ACHN (cell line): Measurements from ENCODE around the gene RGL3.
"Not testable (repeated sequence)": the region's sequence is repeated elsewhere in the genome, so short reads cannot be mapped to it uniquely, and the experiment has no call there.

Source experiments
- DNase-seq: peaks from one replicate; pipeline ENCODE4 v3.0.0-alpha.2; 2015
- in situ Hi-C: cut with HindIII; loops from 2 replicates; pipeline ENCODE4 v1.10.0; 2017; ENCODE audit warnings: low sequenced_read_pairs, low pct_ligation_motif_present, low pct_unique_long_range_greater_than_20kb

The RGL3 gene

DNA sequence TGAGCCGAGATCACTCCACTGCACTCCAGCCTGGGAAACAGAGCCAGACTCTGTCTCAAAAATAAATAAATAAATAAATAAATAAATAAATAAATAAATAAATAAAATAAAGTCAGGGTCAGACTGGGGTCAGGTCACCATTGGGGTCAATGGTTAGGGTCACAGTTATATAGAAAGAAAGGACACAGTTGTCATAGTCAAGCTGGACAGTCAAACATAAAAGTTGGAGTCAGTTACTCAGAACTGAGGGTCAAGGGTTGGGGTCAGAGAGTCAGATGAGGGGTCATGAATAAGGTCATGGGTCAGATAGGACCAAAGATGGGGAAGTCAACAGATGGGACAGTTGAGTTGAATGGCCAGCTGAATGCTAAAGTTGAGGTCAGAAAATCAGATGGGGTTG is 18.3 kb downstream of the RGL3 start:
- DNase-seq = no peak
- in situ Hi-C loops = no loop called here

DNA sequence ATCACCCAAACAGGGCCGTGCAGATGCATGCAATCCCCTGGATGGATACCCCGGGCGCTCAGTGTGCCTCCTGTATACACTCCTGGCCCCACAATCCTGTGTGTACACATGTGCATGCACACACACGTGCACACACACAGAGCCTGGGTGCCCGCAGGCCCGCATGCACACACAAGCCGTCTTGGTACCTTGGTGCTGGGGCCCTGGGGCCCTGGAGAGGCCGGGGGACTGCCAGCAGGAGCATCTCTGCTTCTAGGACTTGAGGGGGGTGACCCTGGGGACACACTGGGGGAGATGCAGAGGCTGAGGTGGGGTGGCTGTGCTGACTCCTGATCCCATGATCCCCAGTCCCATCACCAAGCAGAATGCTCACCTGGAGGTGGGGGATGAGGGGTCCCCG is 19.4 kb downstream of the RGL3 start:
- DNase-seq = no peak
- in situ Hi-C loops = no loop called here

DNA sequence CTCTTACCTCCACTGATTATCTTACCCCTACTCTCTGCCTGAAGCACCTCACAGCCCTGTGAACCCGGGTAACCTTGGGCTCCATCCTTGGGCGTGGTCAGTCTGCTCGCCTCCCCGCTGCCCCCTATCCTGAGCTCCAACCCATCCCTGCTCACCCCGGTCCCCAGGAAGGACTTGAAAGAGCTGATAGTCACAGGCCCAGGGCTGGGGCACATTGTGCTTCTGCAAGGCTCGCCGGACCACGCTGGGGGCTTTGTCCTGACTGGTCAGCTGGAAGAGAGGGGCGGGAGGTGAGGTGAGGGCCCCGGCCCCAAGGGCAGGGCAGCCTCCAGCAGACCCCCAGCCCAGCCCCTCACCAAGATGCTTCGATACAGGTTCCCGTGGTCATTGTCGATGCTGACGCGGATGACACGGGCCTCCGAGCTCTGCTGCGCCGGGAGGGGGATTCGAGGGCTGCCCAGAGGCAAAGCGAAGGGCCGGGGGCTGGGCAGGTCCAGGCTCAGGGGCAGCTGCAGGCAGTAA is 22.0 kb downstream of the RGL3 start:
- in situ Hi-C loops = no loop called here
- DNase-seq = no peak

DNA sequence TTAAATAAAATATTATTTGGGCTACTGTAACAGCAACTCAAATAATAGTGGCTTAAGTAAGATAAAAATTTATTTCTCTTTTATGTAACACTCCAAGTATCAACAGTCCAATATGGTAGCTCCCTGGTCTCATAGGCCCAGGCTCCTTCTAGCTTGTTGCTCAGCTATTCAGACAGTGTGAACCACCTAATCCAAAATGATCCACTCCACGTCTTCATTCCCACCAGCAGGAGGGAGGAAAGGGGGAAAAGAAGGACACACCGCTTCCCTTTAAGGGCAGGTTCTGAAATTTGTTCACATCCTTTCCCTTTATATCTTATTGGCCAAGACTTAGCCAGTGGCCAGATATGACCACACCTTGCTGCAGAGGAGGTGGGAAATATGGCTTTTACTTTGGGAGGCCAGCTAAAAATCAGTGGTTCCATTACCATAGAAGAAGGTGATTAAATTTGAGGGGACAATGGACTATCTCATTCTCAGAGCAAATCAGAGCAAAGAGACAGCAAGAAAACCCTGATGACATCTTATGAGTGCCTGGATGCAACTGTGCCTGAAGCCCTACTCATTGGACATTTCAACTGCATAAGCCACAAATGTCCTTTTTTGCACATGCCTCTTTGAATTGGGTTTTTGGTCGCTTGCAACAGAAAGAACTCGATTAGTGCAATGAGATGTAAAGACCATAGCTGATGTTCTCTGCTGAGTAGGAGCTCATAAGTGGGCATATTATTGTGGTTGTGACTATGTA is 28.0 kb downstream of the RGL3 start:
- DNase-seq = no peak
- in situ Hi-C loops = no loop called here

GRCh38 chr19:11390359-11390758 is 28.8 kb downstream of the RGL3 start:
- in situ Hi-C loops = no loop called here
- no peak for DNase-seq

DNA sequence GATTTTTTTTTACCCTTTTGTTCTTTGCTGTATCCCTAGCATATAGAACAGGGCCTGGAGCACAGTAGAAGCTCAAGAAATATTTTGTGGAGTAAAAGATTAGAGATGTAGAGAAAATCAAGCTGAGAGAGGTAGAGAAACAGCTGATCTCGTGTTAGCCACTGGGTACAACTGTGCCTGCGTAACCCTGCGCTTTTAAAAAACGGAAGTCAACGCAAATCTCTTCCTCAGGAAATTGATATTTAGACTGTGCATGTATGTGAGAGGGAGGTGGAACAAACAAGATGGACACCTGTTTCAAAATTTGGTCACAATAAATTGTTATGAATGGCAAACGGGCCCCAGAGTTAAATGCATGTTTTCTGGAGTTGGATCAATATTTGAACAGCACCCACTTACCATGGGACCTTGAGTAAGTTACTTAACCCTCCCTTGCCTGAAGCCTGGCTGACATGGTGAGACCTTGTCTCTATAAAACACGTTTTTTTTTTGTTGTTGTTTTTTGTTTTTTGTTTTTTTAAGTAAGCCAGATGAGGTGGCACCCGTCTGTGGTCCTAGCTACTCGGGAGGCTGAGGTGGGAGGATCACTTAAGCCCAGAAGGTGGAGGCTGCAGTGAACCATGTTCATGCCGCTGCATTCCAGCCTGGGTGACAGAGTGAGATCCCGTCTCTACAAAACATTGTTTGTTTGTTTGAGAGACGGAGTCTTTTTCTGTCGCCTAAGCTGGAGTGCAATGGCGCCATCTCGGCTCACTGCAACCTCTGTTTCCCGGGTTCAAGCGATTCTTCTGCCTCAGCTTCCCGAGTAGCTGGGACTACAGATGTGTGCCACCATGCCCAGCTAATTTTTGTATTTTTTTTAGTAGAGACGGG is 31.7 kb downstream of the RGL3 start:
- in situ Hi-C loops = no loop called here
- no peak for DNase-seq

GRCh38 chr19:11384778-11385129 is 34.4 kb downstream of the RGL3 start:
- DNase-seq = no peak
- in situ Hi-C loops = no loop called here

DNA sequence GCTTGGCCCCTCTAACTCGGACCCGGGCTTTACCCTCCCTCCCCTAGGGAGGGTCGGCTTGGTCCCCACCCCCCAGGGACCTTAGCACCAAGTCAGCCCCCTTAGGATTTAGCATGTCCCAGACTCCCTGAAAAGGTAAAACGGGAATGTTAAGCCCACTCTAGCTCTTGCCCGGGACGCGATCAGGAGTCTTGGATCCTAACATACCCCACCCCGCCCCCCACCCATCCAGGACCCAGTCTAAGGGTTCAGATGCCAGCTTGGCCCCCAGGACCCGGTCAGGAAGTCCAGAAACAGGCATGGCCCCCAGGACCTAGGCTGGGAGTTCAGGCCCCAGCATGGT is 35.4 kb downstream of the RGL3 start:
- in situ Hi-C loops = no loop called here
- no peak for DNase-seq

- DNase-seq = peak; percentile 39
- in situ Hi-C loops = no loop called here
These were observed 36.0 kb downstream of the RGL3 start for GRCh38 chr19:11382898-11383705.

GRCh38 chr19:11380653-11381537 is 38.2 kb downstream of the RGL3 start:
- peak; percentile 94 for DNase-seq
- in situ Hi-C loops = no loop called here

DNA sequence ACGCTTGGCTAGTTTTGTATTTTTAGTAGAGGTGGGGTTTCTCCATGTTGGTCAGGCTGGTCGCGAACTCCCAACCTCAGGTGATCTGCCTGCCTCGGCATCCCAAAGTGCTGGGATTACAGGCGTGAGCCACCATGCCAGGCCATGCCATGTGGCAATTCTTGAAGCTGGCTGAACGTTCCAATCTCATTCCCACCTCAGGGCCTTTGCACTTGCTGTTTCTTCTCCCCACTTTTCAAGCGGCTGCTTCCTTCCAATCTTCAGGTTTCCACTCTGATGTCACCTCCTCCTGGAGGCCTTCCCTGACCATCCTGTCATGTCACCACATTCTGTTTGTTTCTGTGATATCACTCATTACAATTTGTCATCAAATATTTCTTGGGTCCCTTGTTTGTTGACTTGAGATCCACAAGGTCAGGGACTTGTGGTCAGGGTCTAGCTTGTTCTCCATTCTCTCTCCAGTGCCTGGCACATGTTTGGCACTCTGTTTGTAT is 39.2 kb downstream of the RGL3 start:
- in situ Hi-C loops = no loop called here
- no peak for DNase-seq

DNA sequence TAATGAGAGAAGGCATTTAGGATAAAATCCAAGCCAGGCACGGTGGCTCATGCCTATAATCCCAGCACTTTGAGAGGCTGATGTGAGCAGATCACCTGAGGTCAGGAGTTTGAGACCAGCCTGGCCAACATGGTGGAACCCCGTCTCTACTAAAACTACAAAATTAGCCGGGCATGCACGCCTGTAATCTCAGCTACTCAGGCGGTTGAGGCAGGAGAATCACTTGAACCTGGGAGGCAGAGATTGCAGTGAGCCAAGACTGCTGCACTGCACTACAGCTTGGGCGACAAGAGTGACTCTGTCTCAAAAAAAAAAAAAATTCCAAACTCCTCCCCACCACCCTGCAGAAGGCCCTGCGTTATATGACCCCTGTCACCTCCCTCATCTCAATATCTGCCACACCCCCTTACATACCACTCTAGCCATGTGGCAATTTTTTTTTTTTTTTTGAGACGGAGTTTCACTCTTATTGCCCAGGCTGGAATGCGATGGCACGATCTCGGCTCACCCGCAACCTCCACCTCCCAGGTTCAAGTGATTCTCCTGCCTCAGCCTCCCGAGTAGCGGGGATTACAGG is 39.8 kb downstream of the RGL3 start:
- in situ Hi-C loops, DNase-seq: not testable (repeated sequence)

- in situ Hi-C loops = no loop called here
- DNase-seq = peak; percentile 69
These were observed 40.6 kb downstream of the RGL3 start for GRCh38 chr19:11378319-11379189.

DNA sequence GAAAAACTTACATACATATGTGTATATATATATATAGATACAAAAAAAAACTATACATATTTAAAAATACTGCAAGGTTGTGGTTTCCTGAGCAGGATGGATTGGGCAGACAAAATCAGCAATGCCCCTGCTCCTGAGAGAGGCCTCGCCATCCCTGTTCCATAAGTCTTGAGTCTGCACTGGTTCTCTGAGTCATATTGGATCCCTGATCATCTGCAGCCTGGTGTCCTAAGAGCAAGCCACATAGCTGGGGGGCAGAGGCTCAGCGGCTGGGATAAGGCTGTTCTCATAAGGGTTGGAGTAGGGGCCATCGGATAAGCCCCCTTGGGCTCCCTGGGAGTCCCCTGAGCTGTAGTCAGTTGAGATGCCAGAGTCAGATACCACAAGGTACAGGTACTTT is 41.4 kb downstream of the RGL3 start:
- DNase-seq = no peak
- in situ Hi-C loops = no loop called here

DNA sequence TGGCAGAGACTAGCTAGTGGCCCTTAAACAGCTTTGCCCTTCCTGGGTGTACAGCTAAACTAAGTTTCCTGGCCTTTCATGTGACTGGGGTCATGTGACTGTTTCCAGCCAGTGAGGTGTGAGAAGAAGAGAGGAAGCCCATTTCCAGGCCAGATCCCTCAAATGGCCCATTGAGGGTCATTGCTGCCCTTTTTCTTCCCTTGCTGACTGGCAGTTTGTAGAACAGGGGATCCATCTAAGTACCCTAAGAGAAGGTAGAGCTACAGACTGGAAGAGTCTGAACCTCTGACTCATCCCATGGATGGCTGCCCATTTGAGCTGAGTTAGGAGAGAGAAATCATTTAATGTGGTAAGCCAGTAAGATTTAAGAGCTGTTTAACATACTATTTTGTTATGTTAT is 41.9 kb downstream of the RGL3 start:
- in situ Hi-C loops = no loop called here
- DNase-seq = peak; percentile 79

DNA sequence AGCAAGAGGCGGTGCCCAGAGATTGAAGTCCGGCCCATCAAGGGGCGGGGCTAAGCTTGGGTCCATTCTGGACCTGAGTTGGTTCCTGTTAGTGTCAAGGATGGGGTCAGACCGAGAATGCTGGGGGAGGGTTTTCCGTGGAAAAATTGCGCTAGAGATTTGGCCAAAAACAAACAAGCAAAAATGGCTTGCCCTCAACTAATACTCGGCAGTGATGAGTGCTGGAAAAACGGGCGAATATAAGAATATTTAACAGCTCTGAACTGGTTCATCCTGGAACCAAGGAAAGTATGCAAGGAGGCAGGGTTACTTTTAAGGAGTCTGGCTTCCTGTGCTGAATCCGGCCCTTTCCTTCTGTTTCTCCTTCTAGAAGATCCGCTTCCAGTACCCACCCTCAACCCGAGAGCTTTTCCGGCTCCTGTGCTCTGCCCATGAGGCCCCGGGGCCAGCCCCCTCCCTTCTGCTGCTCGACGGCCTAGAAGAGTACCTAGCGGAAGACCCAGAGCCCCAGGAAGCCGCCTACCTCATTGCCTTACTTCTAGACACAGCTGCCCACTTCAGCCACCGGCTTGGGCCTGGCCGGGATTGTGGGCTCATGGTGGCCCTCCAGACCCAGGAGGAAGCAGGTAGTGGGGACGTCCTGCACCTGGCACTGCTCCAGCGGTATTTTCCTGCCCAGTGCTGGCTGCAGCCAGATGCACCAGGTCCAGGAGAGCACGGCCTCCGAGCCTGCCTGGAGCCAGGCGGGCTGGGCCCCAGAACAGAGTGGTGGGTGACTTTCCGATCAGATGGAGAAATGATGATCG is 43.8 kb downstream of the RGL3 start:
- in situ Hi-C loops = no loop called here
- DNase-seq = peak; percentile 47
